ENCODE results near the gene VASH2.

The VASH2 gene

DNA sequence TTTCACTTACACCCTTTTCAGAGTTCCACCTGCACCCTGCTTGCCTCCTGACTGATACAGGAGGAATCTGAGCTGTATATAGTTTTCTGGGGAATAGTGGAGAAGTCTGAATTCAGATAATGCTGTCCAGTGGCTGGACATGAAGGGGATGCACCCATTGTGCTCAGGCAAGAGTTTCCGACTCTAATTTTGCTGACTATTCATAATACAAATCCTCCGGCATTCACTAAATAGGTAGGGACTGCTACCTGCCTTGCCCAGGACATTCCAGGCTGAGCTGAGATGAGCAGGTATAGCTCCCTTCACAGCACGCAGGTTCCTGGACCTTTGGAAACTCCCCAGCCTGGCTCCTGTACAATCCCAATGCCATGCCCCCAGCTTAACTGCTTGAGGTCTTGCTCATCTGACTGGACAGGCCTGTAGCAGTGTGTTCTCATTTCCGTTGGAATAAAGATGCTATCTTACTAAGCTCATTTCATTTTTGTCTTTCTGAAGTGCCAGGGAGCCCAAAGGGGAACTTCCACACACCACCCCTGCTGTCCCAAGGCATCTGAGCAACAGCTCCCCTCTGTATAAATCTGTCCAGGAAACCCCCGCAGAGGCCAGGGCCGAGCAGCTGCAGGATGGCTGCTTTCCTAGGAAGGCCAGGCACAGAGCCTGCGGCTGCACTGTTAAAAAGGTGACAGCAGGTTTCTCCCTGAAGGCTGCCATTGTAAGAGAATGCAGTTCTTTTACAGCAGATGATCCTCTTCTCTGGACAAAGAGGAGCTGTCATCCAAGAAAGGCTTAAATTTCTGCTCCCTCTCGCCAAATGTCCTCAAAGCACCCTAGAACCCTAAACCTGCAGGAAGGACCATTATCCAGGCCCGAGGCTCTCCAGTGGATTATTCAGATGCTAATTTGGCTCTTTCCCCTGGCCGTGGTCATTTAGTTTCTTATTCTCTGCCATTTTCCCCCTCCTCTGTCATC is 21.7 kb upstream of the VASH2 start:
- DNase-seq (ENCODE audit: low read depth in 1 of 2, low spot score in 1 of 2): no peak

GRCh38 chr1:212930986-212931678 is 19.2 kb upstream of the VASH2 start:
- DNase-seq (ENCODE audit: low read depth in 1 of 2, low spot score in 1 of 2): no peak

DNA sequence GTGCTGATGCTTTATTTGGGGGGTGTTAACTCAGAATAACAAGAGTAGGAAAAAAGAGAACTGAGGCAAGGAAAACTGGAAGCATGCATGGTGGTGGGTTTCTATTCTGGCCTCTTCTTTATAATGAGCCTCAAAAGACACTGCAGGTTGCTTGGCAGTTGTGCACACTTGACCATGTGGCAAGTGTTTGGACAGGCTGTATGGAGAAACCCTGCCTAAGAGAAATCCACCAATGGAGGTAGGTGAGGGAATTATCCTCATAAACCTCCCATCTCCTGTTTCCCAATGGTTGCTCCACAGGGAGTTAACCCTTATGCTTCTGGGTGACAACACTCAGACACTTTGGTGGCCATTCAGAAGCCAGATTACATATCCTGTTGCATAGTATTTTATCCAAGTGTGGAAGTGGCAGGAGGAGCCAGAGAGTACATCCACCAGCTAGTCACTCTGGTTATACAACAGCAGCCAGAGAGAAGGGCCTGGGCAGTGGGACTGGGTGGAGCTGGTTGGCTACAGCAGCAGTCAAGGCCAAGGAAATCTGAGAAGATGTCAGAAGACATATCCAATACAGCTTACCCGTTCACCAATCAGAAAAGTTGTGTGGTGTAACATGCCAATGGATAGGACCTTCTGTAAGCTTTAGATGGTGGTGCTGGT is 16.4 kb upstream of the VASH2 start:
- DNase-seq (ENCODE audit: low read depth in 1 of 2, low spot score in 1 of 2): no peak

- DNase-seq (ENCODE audit: low read depth in 1 of 2, low spot score in 1 of 2): no peak
Measured at GRCh38 chr1:212935387-212935981, 14.9 kb upstream of the VASH2 start.

DNA sequence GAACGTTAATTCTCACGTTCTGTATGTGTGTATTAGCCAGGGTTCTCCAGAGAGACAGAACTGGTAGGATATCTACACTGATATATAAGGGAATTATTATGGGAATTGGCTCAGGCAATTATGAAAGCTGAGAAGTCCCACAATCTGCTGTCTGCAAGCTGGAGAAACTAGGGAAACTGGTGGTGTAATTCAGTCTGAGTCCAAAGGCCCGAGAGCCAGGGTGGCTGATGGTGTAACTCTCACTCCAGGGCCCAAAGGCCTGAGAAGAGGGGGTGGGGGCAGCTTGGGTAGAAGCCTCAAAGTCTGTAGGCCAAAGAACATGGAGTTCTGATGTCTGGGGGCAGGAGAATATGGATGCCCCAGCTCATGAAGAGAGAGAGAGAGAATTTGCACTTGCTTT is 13.3 kb upstream of the VASH2 start:
- no peak for DNase-seq (ENCODE audit: low read depth in 1 of 2, low spot score in 1 of 2)

DNA sequence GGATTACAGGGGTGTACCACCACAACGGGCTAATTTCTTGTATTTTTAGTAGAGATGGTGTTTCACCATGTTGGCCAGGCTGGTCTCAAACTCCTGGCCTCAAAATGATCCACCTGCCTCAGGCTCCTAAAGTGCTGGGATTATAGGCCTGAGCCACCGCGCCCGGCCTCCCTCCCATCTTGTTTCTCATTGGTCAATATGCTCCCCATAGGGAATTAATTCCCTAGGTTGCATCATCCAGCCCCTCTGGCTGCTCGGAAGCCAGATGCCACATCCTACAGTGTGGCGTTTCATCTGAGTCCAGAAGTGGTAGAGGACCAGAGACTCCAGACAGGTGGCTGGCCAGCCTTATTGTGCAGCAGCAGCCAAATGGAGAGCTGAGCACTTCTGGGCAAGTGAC is 11.5 kb upstream of the VASH2 start:
- DNase-seq (ENCODE audit: low read depth in 1 of 2, low spot score in 1 of 2): no peak

DNA sequence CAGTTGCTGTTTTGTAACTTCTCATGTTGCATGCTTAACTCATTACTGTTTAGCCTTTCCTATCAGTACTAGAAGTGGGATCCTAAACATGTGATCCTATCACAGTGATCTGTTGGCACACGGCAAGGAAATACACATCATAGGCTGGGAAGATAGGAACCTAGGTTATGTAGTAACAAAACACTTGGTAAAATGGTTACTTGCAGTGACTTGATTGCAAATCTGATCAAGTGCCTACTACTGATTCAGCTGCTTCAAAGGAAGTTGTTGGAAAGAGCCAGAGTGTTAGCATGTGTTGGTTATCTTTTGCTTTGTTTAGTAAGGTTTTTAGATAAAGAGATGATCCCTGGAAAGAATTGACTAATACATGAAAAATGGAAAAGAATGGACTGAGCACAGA is 8.9 kb upstream of the VASH2 start:
- DNase-seq (ENCODE audit: low read depth in 1 of 2, low spot score in 1 of 2): no peak

DNA sequence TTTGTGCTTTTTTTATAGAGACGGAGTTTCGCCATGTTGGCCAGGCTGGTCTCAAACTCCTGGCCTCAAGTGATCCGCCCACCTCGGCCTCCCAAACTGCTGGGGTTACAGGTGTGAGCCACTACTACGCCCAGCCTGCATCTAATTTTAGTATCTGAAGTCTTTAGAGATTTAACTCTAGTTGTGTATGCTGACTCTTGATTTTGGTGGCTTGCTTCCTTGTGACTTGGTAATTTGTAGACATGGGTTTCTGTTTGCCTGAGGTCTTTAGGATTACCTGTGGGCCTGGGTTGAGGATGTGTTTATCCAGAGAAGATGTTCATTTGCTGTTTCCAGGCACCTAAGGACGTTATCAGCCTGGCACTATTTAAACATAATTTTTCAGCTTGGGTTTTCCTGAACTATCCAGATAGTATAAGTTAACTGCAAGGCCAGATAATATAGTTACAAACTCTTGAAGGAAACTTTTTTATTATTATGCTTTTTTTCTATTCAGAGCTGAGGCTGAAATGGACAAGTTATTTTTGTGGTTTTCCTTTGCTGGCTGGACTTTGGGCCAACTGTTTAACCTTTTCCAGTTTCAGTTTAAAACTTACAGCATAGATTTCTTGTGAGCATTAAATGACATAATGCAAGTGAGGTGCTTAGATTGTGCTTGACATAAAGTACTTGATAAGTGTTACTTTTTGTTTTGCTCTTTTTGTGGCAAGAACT is 7.5 kb upstream of the VASH2 start:
- DNase-seq (ENCODE audit: low read depth in 1 of 2, low spot score in 1 of 2): no peak

- no peak for DNase-seq (ENCODE audit: low read depth in 1 of 2, low spot score in 1 of 2)
Measured at GRCh38 chr1:212943393-212943710, 7.0 kb upstream of the VASH2 start.

GRCh38 chr1:212944229-212944901 is 6.0 kb upstream of the VASH2 start:
- no peak for DNase-seq (ENCODE audit: low read depth in 1 of 2, low spot score in 1 of 2)

DNA sequence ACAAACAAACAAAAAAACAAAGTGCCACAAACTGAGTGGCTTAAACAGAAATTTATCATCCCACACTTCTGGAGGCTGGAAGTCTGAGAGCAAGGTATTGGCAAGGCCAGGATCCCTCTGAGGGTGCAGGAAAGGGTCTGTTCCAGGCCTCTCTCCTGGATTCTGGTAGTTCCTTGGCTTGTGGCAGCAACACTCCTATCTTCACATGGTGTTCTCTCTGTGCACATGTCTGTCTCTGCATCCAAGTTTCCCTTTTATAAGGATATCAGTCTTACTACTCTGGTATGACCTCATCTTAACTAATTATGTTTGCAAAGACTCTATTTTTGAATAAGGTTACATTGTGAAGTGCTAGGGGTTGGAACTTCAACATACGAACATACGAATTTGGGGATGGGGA is 5.3 kb upstream of the VASH2 start:
- DNase-seq (ENCODE audit: low read depth in 1 of 2, low spot score in 1 of 2): no peak

DNA sequence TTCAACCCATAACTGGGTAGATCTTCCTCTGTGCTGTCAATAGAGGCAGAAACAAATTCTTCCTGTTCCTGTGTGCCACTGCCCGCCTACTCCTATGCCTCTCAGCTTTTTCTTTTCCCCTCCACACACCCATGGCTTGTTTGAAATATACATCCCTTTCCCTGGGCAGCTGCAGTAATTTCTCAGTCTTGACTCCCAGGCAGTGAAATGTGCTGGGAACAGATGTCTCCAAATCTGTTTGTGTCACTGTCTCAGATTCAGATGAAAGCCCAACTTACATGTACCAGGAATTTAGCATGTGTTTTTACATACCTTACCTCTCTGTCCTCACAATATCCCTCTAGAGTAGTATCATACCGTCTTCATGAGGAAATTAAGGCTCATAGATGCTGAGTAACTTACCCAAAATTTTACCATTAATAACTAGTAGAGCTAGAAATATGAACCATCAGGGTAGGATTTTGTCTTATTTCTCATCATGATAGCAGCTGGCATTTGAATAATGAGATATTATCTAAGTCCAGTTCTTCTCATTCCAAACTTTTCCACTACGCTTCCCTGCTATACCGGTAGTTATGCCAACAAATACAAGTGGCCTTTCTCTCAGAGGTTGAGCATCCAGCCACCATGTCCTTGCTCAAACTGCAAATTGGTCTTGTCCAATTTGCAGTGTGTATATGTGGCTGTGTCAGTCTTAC is 4.7 kb upstream of the VASH2 start:
- DNase-seq (ENCODE audit: low read depth in 1 of 2, low spot score in 1 of 2): no peak

- DNase-seq (ENCODE audit: low read depth in 1 of 2, low spot score in 1 of 2): no peak
Measured at GRCh38 chr1:212946872-212947271, 3.5 kb upstream of the VASH2 start.

GRCh38 chr1:212949771-212950170 is 570 bp upstream of the VASH2 start:
- no peak for DNase-seq (ENCODE audit: low read depth in 1 of 2, low spot score in 1 of 2)

DNA sequence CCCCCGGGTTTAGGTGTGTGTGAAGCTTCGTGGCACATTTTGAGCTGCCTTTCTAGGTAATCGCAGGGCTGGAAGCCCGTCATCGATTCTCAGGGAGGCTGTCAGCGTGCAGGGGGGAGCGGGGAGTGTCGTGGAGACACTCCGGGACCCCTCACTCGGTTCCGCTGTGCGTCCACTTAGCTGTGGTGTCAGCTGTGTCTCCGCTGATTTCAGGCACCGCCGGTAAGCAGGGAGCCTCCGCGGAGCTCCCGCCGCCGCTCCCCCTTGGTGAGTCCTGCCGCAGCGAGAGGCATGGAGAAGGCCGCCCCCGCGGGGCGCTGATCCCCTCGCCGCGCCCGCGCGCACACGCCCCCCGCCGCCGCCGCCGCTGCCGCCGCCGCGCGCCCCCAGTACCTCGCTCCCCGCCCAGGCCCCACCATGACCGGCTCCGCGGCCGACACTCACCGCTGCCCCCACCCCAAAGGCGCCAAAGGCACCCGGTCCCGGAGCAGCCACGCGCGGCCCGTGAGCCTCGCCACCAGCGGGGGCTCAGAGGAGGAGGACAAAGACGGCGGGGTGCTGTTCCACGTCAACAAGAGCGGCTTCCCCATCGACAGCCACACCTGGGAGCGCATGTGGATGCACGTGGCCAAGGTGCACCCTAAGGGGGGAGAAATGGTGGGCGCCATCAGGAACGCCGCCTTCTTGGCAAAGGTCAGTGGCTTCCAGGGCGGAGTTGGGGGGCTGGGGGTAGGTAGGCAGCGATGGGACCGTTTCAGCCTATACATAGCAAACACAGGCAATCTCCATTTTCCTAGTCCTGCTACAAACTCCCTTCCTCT is 995 bp downstream of the VASH2 start:
- DNase-seq (ENCODE audit: low read depth in 1 of 2, low spot score in 1 of 2): no peak

DNA sequence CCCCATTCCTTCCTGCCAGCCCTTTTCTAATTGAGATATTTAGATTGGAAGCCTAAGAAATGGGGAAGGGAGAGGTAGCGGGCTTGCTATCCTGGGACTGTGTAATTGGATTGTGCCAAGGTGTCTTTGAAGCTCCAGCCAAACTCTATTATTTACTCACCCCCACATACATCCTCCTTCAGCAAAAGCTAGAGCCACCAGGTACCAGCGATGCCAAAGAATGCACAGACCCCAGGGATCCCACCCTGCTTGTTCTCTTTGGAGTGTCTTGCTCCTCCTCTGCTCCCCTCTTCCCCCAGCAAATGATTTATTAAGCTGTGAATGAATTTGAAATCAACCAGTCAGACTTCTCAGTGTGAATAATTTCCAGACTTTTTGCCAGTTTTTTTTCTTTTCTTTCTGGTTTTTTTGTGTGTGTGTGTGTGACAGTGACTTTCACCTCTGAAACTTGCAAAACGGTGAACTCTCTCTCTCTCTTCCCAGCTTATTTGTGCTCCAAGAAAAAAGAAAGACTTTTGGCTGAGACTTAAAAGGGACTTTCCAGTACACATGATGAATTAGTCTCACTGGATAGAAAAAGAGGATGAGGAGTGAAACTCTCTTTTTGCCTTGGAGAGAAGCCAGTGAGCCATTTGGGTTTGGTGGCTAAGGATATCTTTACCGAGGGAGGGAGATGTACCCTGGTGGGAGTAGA is 1.8 kb downstream of the VASH2 start:
- DNase-seq (ENCODE audit: low read depth in 1 of 2, low spot score in 1 of 2): no peak

- DNase-seq (ENCODE audit: low read depth in 1 of 2, low spot score in 1 of 2): no peak
Measured at GRCh38 chr1:212952641-212952976, 2.3 kb downstream of the VASH2 start.

DNA sequence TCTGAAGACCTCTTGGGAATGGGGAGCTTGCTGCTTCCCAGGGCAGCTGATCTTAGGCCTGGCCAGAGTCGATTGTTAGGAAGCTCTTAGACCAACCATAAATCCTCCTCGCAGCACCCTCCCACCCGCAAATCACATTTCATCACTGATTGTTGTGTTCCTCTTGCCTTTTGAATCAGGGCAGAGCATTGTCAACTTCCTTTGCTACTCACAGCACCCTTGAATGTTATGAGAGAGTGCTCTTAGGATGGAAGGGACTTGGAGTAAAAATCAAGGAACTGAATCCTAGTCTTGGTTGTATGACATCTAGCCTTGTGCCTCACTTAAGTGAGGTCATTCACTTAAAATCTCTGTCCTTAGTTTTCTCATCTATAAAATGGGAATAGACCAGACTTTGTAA is 3.0 kb downstream of the VASH2 start:
- no peak for DNase-seq (ENCODE audit: low read depth in 1 of 2, low spot score in 1 of 2)

GRCh38 chr1:212954514-212954913 is 4.2 kb downstream of the VASH2 start:
- no peak for DNase-seq (ENCODE audit: low read depth in 1 of 2, low spot score in 1 of 2)

Data from activated T-helper 1 cell treated with anti-CD3 and anti-CD28 coated beads, Interleukin-2, amount 50 U/mL, for 16 hours (primary cell).